Kidney capillary endothelial cell (primary cell): Measurements from ENCODE around the gene BCDIN3D.
A peak's percentile ranks its signal among the peaks of the same experiment; 100 is the strongest.
"Not testable (repeated sequence)": the region's sequence is repeated elsewhere in the genome, so short reads cannot be mapped to it uniquely, and the experiment has no call there.

ENCODE experiments used
- DNase-seq: peaks from one replicate; pipeline ENCODE4 v3.0.0-alpha.2; 2018; ENCODE audit warnings: low spot score

BCDIN3D gene, protein sequence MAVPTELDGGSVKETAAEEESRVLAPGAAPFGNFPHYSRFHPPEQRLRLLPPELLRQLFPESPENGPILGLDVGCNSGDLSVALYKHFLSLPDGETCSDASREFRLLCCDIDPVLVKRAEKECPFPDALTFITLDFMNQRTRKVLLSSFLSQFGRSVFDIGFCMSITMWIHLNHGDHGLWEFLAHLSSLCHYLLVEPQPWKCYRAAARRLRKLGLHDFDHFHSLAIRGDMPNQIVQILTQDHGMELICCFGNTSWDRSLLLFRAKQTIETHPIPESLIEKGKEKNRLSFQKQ

GRCh38 chr12:49842519-49843352 lies at the start of gene BCDIN3D:
BCDIN3D (minus strand) TSS chr12:49843106; CDS start chr12:49843087, 19 bp downstream.
- peak; percentile 81 for DNase-seq

DNA sequence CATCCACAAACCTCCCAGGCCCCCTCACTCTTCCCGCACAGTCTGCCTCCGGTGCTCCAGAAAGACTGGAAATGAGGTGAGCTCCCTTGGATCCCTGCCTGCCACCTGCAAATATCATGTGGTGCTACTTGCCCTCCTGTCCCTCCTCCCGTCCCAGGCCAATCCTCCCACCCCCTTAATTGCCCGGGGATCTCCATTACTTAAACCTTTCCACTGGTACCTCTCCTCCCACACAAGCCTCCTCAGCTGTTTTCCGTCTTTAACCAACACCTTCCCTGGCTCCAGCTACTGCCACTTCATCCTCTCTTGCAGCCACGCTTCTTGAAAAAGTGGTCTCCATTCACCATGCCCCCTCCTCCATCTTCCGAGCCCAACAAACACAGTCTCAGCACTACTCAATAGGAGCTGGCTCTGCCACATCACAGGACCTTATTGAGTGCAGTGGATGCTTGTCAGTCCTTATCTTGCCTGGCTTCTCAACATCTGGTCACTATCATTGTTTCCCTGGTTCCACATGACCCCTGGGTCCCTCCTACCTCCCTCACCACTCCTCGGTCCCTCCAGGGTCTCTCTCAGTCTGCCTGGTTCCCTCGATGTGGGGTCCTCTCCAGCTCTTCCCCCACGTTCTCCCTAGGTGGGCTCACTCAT lies 49.3 kb upstream of the BCDIN3D start:
- no peak for DNase-seq

DNA sequence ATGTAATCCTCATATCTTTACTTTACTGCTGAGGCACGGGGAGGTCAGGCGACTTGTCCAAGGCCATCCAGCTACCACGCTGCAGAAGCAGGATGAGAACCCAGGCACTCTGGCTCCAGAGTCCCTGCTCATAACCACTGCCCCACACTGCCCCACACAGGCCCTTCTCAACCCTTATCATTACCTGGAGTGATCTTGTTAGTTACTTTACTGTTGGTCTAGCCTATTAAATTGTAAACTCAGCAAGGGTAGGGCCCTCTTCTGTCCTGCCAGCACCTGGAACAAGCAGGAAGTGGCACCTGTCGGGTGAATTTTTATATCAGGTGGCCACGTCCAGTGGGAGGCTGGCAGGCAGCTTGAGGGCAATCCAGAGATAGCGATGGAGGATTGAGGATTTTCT lies 48.6 kb upstream of the BCDIN3D start:
- no peak for DNase-seq

- no peak for DNase-seq
Measured at GRCh38 chr12:49891012-49891411, 48.1 kb upstream of the BCDIN3D start.

DNA sequence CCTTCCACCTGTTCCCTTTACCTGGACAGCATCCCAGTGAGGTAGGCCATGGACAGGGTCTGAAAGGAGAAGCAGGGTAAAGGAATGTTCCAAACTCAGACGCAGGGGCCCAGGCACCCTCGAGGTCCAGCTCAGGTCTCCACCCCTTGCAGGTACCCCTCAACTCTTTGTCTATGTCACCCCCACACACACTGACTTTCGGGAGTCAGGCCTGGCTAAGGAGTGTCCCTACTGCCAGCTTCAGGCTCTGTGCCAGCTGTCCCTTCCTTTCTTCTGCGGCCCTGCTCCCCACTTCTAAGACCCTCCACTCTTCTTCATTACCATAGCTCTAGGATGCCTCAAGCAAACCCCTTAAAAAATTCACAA lies 47.2 kb upstream of the BCDIN3D start:
- DNase-seq = no peak

GRCh38 chr12:49889361-49890095 lies 46.6 kb upstream of the BCDIN3D start:
- no peak for DNase-seq

DNA sequence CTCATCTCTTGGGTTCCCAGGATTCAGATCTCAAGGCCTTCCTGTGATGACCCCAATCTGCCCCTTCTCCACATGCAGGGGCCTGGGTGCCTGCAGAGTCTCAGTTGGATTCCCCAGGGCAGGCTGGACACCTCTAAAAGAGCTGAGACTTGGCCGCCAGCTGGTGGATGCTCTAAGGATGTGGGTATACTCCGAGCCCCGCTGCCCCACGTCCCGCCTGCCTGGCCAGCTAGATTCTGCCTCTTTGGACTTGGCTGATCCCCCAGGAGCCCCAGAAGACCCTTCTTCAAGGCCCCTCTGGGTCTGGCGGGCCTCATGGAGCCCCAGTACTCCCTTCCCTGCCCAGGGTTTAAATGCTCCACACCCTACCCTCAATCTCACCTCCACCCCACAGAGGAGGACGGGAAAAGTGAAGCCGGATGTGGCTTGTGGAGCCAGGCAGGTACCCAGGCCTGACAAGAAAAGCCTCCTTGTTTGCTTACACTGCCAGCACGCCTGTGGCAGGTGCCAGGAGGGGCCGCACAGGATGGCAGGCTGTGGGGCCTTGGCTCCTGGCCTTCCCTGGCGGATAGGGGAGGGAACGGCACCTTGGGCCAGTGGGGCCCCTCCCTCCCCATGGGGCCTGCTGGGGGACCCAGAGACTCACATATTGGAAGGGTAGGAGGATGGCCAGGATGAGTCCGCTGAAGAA lies 45.7 kb upstream of the BCDIN3D start:
- DNase-seq = no peak

GRCh38 chr12:49887536-49888401 lies 44.9 kb upstream of the BCDIN3D start:
- no peak for DNase-seq

DNA sequence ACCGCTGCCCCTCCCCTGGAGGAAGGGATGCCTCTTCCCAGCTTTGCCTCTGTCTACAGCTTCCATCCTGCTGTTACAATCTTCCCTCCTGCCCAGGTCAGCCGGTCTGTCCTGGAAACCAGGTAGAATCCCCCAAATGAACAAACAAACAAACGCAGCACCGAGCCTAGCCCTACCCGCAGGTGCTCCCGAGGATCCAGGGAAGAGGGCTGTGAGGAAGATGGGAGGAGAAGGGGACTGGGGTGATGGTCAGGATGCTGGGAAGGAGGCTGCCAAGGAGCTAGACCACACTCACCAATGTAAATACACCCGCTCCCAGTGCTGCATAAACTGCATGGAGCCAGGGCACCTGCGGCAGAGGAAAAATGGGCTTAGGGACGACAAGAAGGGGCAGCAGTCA lies 44.2 kb upstream of the BCDIN3D start:
- DNase-seq = no peak

- no peak for DNase-seq
Measured at GRCh38 chr12:49885663-49886461, 43.0 kb upstream of the BCDIN3D start.

DNA sequence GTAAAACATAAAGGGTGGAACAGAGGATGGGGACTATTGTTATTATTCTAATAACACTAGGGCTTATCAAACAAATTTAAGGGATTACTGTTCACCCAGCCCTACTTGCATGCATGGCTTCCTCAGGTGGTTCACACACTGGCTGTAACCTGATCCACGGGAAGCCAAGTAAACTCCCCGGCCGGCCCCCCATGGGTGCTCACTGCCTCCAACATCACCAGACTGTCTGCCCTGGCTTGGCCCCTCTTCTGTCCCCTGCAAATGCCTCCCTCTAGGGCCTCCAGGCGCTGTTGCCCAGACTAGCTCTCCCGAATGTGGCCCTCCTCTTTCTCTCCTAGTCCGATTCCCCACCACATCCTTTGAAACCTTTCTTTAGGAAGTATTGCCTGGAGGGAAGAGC lies 42.2 kb upstream of the BCDIN3D start:
- no peak for DNase-seq

GRCh38 chr12:49882851-49883464 lies 40.1 kb upstream of the BCDIN3D start:
- DNase-seq = no peak

- no peak for DNase-seq
Measured at GRCh38 chr12:49882248-49882850, 39.4 kb upstream of the BCDIN3D start.

GRCh38 chr12:49881415-49882247 lies 38.7 kb upstream of the BCDIN3D start:
- DNase-seq = no peak

GRCh38 chr12:49880756-49881414 lies 38.0 kb upstream of the BCDIN3D start:
- DNase-seq = no peak

DNA sequence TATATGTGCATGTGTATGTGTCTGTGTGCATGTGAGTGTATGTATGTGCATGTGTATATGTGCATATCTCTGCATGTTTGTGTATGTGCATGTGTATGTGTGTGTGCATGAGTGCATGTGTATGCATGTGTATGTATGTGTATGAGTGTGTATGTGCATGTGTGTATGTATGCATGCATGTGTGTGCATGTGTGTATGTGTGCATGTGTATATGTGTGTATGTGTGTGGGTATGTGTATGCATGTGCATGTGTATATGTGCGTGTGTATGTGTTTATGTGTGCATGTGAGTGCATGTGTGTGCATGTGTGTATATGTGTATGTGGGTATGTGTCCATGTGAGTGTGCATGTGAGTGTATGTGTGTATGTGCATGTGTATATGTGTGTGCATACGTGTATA lies 36.2 kb upstream of the BCDIN3D start:
- DNase-seq = not testable (repeated sequence)

DNA sequence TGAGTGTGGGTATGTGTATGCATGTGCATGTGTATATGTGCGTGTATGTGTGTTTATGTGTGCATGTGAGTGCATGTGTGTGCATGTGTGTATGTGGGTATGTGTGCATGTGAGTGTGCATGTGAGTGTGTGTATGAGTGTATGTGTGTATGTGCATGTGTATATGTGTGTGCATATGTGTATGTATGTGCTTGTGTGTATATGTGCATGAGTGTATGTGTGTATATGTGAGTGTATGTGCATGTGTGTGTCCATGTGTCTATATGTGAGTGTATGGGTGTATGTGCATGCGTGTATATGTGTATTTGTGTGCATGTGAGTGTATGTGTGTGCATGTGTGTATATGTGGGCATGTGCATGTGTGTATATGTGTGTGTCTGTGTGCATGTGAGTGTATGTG lies 35.1 kb upstream of the BCDIN3D start:
- no peak for DNase-seq

- no peak for DNase-seq
Measured at GRCh38 chr12:49877066-49877465, 34.2 kb upstream of the BCDIN3D start.
